Measurements from ENCODE around the gene OR52H1. TPM values are rescaled to one million over a fixed set of nuclear protein-coding genes. Genes with fewer than 3 reads are reported as not detected.
"Not testable (repeated sequence)": the region's sequence is repeated elsewhere in the genome, so short reads cannot be mapped to it uniquely, and the experiment has no call there.

Gene OR52H1
- total RNA-seq, 1 donor from 2014 or later = not detected

DNA sequence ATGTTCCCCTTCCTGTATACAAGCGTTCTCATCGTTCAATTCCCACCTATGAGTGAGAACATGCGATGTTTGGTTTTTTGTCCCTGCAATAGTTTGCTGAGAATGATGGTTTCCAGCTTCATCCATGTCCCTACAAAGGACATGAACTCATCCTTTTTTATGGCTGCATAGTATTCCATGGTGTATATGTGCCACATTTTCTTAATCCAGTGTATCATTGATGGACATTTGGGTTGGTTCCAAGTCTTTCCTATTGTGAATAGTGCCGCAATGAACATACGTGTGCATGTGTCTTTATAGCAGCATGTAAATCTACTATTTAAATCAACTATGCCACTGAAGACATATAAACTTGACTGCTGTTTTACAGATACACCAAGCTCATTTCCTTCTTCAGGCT, 36.1 kb upstream of the OR52H1 start:
- not testable (repeated sequence) for FAIRE-seq; H3K4me3 ChIP-seq (ENCODE audit: insufficient read depth, low read depth, low read length); H3K9me3 ChIP-seq (ENCODE audit: insufficient read depth, low read depth, low read length); H3K4me1 ChIP-seq (ENCODE audit: insufficient read depth, low read length); H3K27ac Mint-ChIP-seq (ENCODE audit: unreplicated experiment); H3K9ac ChIP-seq (ENCODE audit: low read length); H3K4me1 Mint-ChIP-seq (ENCODE audit: low read depth, unreplicated experiment); H3K4me2 ChIP-seq (ENCODE audit: low read length); H2AFZ ChIP-seq (ENCODE audit: low read depth, low read length); DNase-seq (ENCODE audit: low read depth); H3K27me3 Mint-ChIP-seq (ENCODE audit: low read depth, unreplicated experiment); H4K20me1 ChIP-seq (ENCODE audit: insufficient read depth, low read length); H3K4me3 Mint-ChIP-seq (ENCODE audit: unreplicated experiment); H3K27ac ChIP-seq (ENCODE audit: low read depth, low read length); H3K9me3 Mint-ChIP-seq (ENCODE audit: unreplicated experiment); H3K36me3 ChIP-seq (ENCODE audit: insufficient read depth, low read length); H3K27me3 ChIP-seq (ENCODE audit: insufficient read depth, low read length); H3K79me2 ChIP-seq (ENCODE audit: insufficient read depth, low read length); H3K36me3 Mint-ChIP-seq (ENCODE audit: low read depth, unreplicated experiment)

DNA sequence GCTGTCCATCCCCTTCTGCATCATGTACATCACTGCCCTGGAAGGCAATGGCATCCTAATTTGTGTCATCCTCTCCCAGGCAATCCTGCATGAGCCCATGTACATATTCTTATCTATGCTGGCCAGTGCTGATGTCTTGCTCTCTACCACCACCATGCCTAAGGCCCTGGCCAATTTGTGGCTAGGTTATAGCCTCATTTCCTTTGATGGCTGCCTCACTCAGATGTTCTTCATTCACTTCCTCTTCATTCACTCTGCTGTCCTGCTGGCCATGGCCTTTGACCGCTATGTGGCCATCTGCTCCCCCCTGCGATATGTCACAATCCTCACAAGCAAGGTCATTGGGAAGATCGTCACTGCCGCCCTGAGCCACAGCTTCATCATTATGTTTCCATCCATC, 32.7 kb upstream of the OR52H1 start:
- H3K9ac ChIP-seq (ENCODE audit: low read length) = no peak overlapping the region
- H3K27ac Mint-ChIP-seq (ENCODE audit: unreplicated experiment) = no peak overlapping the region
- H3K4me1 Mint-ChIP-seq (ENCODE audit: low read depth, unreplicated experiment) = no peaks in the 10 kb centered on the region
- no peak overlapping the region for H3K4me3 Mint-ChIP-seq (ENCODE audit: unreplicated experiment)
- H3K9me3 ChIP-seq (ENCODE audit: insufficient read depth, low read depth, low read length) = no peaks in the 10 kb centered on the region
- no peaks in the 10 kb centered on the region for H4K20me1 ChIP-seq (ENCODE audit: insufficient read depth, low read length)
- H3K36me3 ChIP-seq (ENCODE audit: insufficient read depth, low read length) = no peaks in the 10 kb centered on the region
- no peak overlapping the region for H3K4me3 ChIP-seq (ENCODE audit: insufficient read depth, low read depth, low read length)
- H3K27ac ChIP-seq (ENCODE audit: low read depth, low read length) = no peak overlapping the region
- H3K27me3 ChIP-seq (ENCODE audit: insufficient read depth, low read length) = no peaks in the 10 kb centered on the region
- H3K79me2 ChIP-seq (ENCODE audit: insufficient read depth, low read length) = no peaks in the 10 kb centered on the region
- TF ChIP-seq, protein P1, sequence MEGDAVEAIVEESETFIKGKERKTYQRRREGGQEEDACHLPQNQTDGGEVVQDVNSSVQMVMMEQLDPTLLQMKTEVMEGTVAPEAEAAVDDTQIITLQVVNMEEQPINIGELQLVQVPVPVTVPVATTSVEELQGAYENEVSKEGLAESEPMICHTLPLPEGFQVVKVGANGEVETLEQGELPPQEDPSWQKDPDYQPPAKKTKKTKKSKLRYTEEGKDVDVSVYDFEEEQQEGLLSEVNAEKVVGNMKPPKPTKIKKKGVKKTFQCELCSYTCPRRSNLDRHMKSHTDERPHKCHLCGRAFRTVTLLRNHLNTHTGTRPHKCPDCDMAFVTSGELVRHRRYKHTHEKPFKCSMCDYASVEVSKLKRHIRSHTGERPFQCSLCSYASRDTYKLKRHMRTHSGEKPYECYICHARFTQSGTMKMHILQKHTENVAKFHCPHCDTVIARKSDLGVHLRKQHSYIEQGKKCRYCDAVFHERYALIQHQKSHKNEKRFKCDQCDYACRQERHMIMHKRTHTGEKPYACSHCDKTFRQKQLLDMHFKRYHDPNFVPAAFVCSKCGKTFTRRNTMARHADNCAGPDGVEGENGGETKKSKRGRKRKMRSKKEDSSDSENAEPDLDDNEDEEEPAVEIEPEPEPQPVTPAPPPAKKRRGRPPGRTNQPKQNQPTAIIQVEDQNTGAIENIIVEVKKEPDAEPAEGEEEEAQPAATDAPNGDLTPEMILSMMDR (IDR thresholded peaks at IDR 0.05; ENCODE audit: insufficient read depth, low read depth, low read length) = no peak
- TF ChIP-seq EZH2 (IDR thresholded peaks at IDR 0.05; ENCODE audit: insufficient read depth, low read length) = no peak
- no peak overlapping the region for H3K4me2 ChIP-seq (ENCODE audit: low read length)
- no peaks in the 10 kb centered on the region for H3K4me1 ChIP-seq (ENCODE audit: insufficient read depth, low read length)
- no peaks in the 10 kb centered on the region for H3K36me3 Mint-ChIP-seq (ENCODE audit: low read depth, unreplicated experiment)
- no peak for FAIRE-seq
- peaks cover 2% of the 10 kb centered on the region for H3K9me3 Mint-ChIP-seq (ENCODE audit: unreplicated experiment)
- H2AFZ ChIP-seq (ENCODE audit: low read depth, low read length) = no peak overlapping the region
- H3K27me3 Mint-ChIP-seq (ENCODE audit: low read depth, unreplicated experiment) = no peaks in the 10 kb centered on the region
- DNase-seq (ENCODE audit: low read depth) = no peak

DNA sequence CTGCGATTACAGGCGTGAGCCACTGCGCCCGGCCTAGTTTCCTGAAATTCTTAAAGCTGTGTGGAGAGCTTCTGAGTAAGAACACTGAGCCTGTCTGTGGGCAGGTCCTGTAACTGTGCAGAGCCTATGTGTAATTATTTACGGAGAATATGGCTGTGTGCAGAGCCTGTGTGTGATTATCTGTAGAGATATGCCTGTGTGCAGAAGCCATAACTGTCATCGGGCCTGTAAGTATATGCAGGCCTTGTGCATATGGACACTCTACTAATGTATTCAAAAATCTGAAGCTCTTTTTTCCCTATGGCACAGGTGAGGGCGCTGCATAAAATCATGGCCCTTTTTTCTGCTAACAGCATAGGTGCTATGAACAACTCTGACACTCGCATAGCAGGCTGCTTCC, 32.2 kb upstream of the OR52H1 start, which contains the start of gene OR52B6:
OR52B6 (plus strand) TSS at position 301 of the 400 bp plus-strand sequence; CDS start at position 301, 0 bp downstream.
- H3K9ac ChIP-seq (ENCODE audit: low read length) = no peak within 1 kb of the TSS
- H4K20me1 ChIP-seq (ENCODE audit: insufficient read depth, low read length) = no peaks in the 10 kb centered on the region
- FAIRE-seq = no peak
- H3K9me3 Mint-ChIP-seq (ENCODE audit: unreplicated experiment) = peaks cover 2% of the 10 kb centered on the region
- H3K4me1 Mint-ChIP-seq (ENCODE audit: low read depth, unreplicated experiment) = no peaks in the 10 kb centered on the region
- no peaks in the 10 kb centered on the region for H3K79me2 ChIP-seq (ENCODE audit: insufficient read depth, low read length)
- no peak for DNase-seq (ENCODE audit: low read depth)
- H3K27ac Mint-ChIP-seq (ENCODE audit: unreplicated experiment) = no peak within 1 kb of the TSS
- no peak within 1 kb of the TSS for H3K4me3 Mint-ChIP-seq (ENCODE audit: unreplicated experiment)
- no peaks in the 10 kb centered on the region for H3K36me3 Mint-ChIP-seq (ENCODE audit: low read depth, unreplicated experiment)
- no peaks in the 10 kb centered on the region for H3K27me3 ChIP-seq (ENCODE audit: insufficient read depth, low read length)
- H3K27ac ChIP-seq (ENCODE audit: low read depth, low read length) = no peak within 1 kb of the TSS
- no peaks in the 10 kb centered on the region for H3K4me1 ChIP-seq (ENCODE audit: insufficient read depth, low read length)
- no peaks in the 10 kb centered on the region for H3K36me3 ChIP-seq (ENCODE audit: insufficient read depth, low read length)
- H3K27me3 Mint-ChIP-seq (ENCODE audit: low read depth, unreplicated experiment) = no peaks in the 10 kb centered on the region
- H3K9me3 ChIP-seq (ENCODE audit: insufficient read depth, low read depth, low read length) = no peaks in the 10 kb centered on the region
- TF ChIP-seq, protein P1 (IDR thresholded peaks at IDR 0.05; ENCODE audit: insufficient read depth, low read depth, low read length) = no peak
- TF ChIP-seq EZH2 (IDR thresholded peaks at IDR 0.05; ENCODE audit: insufficient read depth, low read length) = no peak
- H3K4me3 ChIP-seq (ENCODE audit: insufficient read depth, low read depth, low read length) = no peak within 1 kb of the TSS
- no peak within 1 kb of the TSS for H2AFZ ChIP-seq (ENCODE audit: low read depth, low read length)
- H3K4me2 ChIP-seq (ENCODE audit: low read length) = no peak within 1 kb of the TSS
